ENCODE data around the gene WDR64.
"Not testable (repeated sequence)": the region's sequence is repeated elsewhere in the genome, so short reads cannot be mapped to it uniquely, and the experiment has no call there.

WDR64 gene

DNA sequence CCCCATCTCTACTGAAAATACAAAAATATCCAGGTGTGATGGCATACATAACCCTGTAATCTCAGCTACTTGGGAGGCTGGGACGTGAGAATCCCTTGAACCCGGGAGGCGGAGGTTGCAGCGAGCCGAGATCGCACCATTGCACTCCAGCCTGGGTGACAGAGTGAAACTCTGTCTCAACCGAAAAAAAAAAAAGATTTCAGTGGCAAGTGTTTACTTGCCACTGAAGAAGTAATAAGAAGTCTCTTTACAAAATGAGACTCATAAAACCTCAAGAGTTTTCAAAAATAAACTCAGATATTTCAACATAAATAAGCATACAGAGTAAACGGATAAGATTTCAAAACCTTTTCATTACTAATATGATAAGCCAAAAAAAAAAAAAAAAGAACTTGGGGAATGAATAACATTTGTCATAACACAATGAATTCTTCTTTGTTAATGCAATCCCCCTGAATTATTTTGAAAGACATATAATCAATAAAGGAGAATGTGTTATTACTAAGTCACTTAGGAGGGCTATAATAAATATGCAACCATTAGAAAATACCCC is 161.8 kb downstream of the WDR64 start:
- no peak for DNase-seq

DNA sequence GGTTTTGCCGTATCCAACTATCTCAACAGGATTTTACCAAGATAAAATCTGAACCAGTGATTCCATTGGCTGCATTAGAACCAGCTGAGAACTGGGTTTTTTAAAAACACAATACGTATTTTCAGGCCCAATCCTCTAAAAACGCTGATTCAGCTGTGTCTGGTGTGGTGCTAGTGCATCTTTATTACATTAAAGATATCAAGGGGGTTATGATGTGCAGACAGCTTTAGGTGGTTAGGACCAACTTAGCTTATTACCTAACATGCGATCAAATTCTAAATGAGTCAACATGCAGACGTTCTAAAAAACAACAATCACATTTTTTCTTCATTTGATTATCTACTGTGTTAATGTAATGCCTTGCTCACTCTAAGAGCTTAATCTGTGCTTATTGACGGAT is 163.9 kb downstream of the WDR64 start:
- no peak for DNase-seq

DNA sequence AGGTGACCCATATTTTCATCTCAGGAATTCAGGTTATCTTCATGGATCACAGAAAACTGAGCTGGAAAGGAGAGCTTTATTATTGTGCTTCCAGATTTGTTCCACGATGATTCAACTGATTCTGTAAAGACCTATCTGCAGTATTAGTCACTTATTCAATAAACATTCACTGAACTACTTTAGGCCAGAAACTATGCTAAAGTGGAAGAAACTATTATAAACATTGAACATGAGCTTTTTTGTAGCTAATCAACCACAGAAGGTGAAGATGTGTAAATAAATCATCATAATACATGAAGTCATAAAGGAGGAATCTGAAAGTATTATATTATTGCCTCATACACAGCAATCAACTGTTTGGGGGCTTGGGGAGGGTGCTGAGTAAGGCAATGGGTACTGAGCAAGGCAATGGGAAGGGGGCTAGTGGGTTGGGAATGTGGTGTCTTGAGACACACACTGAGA is 165.3 kb downstream of the WDR64 start:
- DNase-seq, result no peak

DNA sequence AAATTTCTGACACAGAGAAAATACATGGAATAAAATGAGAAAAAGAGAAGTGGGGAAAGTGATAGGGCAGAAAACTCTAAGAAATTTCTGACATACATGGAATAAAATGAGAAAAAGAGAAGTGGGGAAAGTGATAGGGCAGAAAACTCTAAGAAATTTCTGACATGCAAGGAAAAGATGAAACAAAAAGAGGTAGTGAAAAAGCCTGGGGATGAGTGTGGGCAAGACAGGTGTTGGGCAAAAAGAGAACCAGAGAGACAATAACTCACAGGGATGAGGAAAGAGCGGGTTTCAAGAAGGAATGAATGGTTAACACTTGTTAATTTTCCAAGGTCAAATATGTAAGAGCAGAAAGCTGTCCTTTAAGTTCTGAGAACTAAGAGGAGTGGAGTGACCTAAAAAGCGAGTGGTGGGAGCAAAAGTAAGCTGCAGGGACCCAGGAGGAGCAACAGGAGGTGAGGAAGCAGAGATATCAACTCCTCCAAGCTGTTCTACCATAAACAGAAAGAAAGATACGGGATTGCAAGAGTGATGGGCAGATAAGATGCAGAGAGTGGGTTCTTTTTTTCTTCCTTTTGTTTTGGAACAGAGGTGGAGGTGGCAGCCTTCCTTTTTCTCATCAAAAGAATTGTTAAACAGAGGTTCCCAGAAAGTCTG is 166.0 kb downstream of the WDR64 start:
- no peak for DNase-seq

DNA sequence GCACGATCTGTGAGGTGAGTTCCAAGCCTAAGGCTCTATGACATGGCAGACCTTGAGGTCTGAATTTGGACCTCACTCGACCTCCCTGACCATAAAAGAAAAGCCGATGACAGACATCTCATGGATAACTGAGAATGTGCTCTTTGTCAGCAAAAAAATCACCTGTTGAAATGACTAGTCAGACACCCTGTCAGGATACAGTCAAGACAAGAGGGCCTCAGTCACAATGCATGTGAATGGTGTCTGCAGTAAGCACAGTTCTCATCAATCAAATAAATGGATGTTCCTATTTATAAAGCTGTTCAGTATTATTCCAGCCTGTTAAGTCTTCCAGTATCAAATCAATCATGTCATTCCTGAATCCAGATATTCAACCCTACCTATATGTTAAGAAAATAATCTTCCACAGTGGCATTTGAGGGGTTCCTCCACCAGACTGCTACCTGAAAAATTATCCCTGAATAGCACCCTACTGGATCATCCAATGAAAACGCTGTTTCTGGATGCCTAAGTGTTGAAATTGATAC is 167.3 kb downstream of the WDR64 start:
- no peak for DNase-seq

DNA sequence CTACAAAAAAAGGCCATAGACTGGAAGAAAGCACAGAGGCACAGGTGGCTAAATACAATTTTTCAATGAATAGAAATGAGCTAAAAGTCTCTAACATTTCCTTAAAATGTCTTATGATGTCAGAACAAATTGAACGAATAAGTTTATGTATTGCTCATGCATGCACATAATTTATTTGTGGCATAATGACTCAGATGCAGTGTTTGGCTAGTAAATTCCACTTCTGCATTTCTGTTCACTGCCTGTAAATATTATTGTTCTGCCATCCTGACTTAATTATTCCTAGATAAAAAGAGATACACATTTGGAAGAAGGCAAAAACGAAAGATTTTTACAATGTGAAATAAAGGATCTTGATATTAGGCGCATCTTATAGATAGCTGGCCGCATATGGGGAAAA is 169.3 kb downstream of the WDR64 start:
- no peak for DNase-seq

DNA sequence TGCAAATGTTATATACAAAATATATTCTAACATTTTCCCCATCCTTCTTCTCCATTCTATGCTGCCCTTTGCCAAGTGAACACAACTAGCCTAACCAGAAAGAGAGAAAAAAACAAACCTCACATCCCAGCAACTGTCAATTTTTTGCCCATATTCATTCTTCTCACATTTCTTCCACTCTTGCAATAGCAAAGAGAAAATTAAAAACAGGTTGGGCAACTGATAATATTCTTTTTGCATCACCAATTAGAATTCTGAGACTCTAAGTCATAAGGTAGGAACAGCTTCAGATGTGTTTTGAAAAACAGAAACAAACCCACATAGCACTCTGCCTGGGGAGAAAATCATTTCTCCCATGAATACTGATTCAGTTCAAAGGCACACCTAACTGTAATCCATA is 170.8 kb downstream of the WDR64 start:
- no peak for DNase-seq

DNA sequence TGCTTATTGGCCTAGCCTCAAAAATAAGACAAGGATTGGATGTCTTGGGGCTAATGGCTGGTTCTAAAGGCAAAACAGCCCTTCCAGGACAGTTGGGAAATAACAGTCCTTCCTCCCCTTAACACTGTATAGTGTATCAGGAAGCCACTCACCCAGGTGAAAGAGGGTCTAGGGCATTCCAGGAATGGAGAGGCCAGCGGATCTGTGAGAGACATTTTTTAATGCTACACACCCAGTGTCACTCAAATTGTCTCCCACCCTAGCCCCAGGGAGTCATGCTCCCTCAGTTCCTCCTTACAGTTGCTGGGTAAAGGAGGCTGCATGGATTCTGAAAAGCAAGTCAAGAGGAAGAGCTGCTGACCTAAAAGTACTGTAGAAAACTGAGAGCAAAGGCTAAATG is 171.8 kb downstream of the WDR64 start:
- no peak for DNase-seq

DNA sequence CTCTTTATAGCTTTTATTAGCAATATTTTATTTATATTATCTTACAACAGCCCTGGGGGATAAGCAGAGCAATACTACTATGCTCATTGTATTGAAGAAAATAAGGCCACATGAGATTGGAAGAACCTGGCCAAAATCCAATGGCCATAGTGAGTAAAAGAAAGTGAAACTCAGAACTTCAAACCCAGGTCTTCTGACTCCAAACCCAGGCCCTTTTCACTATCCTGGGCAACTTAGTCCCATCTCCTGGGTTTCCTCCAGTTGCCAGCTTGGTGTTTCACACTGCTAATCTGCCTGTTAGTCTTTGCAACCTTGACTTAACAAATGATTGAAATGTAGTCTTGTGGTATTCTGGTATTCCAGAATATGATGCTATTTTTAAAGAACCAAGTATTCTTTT is 173.5 kb downstream of the WDR64 start:
- DNase-seq, result no peak

DNA sequence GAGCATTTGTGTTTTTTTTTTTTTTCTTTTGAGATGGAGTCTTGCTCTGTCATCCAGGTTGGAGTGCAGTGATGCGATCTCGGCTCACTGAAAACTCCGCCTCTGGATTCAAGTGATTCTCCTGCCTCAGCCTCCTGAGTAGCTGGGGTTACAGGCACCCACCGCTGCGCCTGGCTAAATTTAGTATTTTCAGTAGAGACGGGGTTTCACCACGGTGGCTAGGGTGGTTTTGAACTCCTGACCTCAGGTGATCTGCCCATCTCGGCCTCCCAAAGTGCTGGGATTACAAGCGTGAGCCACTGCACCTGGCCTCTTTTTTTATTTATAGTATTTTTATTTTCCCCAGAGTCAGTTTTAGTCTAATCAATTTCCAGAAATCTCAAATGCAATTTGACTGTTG is 174.5 kb downstream of the WDR64 start:
- not testable (repeated sequence) for DNase-seq

DNA sequence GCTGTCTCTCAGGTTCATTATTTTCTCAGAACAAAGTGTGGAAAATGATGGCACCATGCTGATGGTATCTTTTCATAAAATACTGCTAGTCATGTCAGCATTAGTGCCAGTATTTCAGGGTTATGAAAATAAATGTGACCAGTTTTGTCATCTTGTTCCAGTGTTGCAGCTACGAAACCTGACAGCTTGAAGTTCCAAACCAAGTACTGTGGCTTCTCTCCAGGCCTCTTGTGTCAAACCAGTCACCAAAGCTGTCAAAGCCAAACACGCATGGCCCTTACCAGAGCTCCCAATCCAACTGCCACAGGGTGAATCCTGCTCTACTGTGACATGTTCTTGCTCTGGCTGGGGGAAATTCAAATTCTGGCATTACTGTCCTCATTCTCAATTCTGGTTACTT is 175.2 kb downstream of the WDR64 start:
- no peak for DNase-seq

DNA sequence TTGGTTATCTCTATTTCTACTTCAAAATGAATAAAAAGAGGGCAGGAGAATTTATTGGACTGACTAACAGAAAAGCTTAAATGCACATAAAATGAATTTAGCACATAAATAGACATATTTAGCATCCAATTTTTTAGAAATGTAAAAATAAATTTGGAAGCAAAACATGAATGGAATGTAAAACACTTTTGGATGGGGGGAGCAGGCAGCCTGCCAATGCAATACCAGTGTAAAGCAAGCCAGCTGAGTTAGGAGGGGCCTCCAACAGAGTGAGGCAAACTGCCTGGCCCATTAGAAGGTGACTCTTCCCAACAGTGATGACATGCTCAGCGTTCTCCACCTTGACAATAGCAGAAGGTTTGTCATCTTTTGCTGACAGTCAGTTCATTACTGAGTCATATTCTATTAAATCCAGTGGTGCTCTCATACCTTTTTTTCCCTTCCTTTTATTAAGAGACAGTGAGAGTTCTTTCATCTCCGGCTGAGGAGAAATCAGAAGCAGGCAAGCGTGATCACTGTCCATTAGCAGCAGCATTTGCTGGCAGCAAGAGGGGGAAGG is 176.5 kb downstream of the WDR64 start:
- no peak for DNase-seq

DNA sequence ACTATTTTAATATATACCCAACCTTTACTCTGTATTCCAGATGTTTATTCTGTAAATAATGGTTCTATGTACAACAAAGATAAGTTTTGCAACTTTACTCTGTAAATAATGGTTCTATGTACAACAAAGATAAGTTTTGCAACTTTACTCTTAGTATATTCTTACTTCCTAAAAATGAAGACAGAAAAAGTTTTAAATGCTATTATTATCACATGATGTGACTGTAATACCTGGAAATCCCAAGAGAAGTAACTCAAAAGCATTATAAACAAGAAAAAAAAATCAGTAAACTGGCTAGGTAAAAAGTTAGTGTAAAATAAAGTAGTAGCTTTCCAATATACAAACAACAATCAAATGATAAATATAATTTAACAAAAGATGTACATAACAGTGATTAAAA is 177.4 kb downstream of the WDR64 start:
- DNase-seq, result no peak

DNA sequence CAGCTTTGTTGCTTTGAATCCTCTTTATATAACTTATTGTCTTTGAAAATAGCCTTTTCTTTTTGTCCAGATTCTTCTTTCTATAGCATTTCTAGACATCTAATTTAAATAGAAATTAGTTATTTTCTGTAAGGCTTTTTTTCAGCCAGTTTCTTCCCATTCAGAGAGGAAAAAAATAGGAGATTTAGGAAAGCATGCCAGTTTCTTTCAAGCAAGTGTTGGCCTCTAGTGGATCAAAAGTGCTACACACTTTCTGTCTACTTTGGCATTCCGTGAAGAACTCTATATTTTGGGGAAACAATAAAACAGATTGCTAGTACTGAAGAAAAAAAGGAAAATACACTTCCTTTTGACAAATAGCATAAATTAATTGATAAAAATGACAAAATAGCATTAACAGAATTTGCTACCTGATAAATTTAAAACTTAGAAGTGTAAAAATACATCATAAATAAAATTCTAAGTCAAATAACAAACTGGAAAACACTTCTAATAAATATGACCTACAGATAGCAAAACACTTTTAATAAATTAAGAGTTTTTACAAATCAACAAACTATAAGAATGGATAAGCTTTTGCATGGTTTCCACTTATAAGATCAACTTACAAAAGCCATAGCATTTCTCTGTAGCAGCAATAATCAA is 182.8 kb downstream of the WDR64 start:
- no peak for DNase-seq

DNA sequence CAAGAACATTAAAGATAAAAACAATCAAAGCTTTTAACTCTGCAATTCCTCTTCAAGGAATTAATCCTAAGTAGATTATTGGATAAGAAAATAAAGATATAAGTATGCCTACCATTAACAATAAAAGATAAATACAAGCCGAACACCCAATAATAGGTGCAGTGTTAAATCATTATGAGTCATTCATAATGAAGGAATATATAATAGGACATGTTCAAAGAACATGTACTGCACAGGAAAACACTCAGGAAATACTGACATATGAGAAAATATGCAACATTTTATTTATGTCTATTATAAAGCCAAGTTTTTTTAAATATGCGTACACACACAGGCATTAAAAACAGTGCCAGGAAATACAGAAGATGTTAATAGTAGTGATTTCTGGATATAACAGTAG is 184.9 kb downstream of the WDR64 start:
- no peak for DNase-seq

DNA sequence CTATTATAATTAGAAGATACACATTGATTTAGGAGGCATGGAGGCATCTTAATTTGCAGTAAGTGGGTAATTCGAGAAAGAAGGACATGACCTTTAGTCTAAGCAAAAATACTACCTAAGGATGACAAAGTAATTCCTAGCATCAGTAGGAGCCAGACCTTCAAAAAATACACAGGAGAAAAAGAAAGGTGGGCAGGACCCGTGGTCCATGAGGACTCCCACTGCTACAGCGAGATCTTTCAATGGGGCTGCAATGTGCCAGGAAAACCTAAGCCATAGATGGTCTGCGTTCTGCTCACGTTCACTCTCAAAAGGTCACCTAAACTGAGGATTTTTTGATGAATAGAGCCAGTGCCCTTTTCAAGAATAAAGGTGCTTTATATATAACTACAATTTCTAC is 185.3 kb downstream of the WDR64 start:
- DNase-seq, result no peak

DNA sequence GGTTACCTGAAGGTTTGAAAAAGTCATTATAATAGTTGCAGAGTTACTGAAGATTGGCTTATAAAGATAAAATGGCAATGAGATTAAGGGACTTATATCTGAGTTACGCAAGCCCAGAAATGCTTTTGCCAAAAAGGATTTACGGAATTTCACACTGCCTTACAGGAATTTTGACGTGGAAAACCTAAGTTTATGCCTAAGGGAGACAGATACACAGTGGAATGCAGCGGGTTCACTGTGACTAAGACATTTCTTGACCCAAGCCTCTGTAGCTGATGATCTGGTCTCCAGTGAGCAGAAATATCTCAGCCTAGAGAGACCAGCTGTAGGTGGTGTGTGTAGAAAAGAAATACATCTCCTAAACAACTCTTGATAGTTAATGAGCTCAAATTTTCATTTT is 185.8 kb downstream of the WDR64 start:
- DNase-seq, result no peak

DNA sequence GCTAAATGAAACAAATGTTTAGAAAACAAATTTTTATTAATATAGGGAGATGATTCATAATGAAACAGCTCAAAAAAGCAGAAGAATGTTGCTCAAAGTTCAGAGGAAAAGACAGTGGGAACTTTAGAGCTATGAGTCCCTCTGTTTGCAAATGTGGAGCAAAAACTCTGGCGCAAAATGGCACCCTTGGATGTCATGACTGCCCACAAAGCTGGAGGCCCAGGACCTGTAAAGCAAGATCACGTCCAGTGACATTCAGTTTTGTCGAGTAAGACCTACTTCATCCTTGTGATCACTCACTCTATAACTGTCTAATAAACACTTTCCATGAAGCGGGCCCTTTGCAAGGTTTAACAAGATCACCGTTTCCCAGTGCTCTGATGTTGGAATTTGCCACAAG is 186.8 kb downstream of the WDR64 start:
- no peak for DNase-seq

DNA sequence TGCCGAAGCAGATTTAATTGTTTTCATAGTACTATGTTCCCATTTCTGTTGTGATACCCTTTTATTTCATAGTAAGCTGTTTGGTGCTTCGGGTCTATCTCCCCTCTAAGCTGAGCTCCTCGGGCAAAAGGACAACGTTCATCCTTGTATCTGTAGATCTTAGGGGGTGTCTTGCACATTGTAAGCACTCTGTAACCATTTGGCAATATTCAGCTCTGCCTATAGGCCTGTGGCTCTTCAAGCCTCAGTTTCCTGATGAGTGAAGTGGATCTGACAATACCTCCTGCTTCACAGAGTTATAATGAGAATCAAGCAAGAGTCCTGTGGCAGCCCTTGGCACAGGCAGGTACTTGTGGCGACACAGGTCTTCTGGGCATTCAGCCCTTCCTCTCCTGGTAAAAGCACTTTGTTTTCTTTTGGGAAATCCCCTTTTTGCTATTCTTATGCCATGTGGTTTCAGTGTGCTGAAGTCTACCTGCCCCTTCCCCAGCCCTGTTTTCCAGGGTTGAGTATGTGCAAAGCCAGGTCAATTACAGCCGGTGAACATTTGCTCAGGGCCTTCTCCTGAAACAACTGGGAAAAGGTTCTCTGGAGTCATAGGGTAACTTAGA is 187.4 kb downstream of the WDR64 start:
- DNase-seq, result no peak

DNA sequence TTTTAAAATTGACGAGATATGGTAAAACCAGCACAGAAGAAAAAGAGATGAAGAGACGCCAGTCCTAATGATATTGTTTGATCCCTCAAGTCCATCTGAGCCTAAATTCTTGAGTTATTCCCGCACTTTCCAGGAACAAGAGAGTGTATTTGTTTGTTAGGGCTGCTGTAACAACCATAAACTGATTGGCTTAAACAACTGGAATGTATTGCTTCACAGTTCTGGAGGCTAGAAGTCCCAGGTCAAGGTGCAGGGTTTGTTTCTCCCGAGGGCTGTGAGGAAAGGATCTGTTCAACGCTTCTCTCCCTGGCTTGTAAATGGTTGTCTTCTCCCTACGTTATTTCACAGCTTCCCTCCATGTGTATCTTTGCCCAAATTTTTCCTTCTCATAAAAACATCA is 188.1 kb downstream of the WDR64 start:
- DNase-seq, result no peak

DNA sequence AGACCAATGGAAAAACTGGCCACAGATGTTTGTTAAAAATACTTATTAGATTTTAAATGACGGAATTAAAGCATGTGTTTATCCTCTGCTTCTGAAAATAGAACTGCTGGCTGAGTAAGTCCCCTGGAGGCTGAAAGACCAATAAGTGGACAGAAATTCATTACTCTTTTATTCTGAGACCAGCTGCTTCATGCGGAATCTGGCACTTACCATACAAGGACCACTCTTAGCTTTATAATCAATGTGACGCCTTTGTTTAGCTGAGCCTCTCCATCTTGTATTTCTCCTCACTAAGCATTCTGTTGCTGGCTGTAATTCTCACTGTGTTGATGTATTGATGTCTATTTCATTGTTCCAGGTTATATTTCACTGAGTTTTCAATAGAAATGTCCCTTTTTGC is 189.6 kb downstream of the WDR64 start:
- DNase-seq, result no peak

DNA sequence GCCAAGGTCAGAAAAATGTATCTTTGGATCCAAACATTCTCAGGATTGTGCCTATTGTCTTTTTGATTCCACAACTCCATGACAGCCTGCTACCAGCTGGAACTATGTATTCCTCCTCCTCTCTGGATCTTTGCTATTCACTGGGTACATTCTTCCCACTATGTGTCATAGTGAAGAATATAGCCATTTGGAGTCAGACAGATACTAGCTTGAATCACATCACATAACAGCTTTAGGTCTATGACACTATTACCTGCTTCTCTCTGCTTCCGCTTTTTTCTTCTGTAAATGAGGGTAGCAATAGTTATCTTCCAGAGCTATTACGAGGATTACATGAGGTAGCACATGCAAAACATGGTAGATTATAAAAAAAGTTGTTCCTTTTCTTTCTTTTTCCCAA is 190.5 kb downstream of the WDR64 start:
- no peak for DNase-seq

DNA sequence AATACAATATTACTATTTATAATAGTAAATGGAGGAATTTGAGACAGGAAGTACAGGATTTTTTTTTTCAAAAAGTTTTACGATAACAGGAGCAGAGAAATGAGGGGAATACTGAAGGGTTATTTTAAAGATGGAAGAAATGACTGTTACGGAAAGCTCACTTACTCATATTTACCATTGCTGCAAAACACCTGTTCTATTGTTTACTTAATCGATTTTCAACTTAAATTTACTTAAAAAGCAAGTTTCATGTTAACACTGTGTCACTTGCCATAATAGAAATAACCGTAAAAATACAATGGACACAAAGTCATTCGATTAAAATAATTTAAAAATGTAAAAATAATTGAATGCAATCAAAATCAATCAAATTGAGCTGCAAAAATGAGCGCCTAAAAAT is 192.5 kb downstream of the WDR64 start:
- DNase-seq, result no peak

DNA sequence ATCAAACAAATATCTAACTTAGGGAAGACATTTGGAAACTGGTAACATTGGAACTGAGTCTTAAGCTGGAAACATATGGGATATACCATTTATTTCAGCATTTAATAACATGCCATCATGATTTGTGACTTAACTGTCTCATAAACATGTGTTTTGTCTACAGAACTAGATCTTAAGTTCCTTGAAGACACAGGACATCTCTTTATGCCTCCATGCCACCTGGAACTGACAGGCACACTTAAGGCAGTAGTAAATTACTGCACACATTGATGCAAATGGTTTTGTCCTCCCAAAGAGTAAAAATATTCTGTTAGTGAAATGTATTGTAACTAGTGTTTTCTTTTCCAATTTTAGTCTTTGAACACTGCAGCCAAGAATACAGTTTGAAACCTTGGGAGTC is 194.3 kb downstream of the WDR64 start:
- DNase-seq, result no peak

All from activated CD8-positive, alpha-beta memory T cell treated with anti-CD3 and anti-CD28 coated beads for 24 hours (primary cell).